Stimulated activated naive CD4-positive, alpha-beta T cell treated with Interleukin-2 at 50 U/mL for 16 hours (primary cell): ENCODE measurements around the gene SDR42E2.
A peak's percentile ranks its signal among the peaks of the same experiment; 100 is the strongest.
"Not testable (repeated sequence)": the region's sequence is repeated elsewhere in the genome, so short reads cannot be mapped to it uniquely, and the experiment has no call there.

Source experiments
- DNase-seq: peaks from one replicate; lab custom pipeline; 2025; lab: John Stamatoyannopoulos, UW

The SDR42E2 gene

GRCh38 chr16:22162656-22163009 is 327 bp downstream of the SDR42E2 start:
- no peak for DNase-seq

- DNase-seq = no peak
Measured at GRCh38 chr16:22163806-22164205, 1.5 kb downstream of the SDR42E2 start.

GRCh38 chr16:22164482-22164881 is 2.2 kb downstream of the SDR42E2 start:
- no peak for DNase-seq

GRCh38 chr16:22165508-22166285 is 3.4 kb downstream of the SDR42E2 start:
- DNase-seq = no peak

- no peak for DNase-seq
Measured at GRCh38 chr16:22171953-22172352, 9.6 kb downstream of the SDR42E2 start.

GRCh38 chr16:22172642-22173041 is 10.3 kb downstream of the SDR42E2 start:
- not testable (repeated sequence) for DNase-seq

- no peak for DNase-seq
Measured at GRCh38 chr16:22174642-22175041, 12.3 kb downstream of the SDR42E2 start.

GRCh38 chr16:22177968-22178930 is 15.9 kb downstream of the SDR42E2 start:
- DNase-seq = no peak

- no peak for DNase-seq
Measured at GRCh38 chr16:22181426-22181825, 19.1 kb downstream of the SDR42E2 start.

- no peak for DNase-seq
Measured at GRCh38 chr16:22181843-22182242, 19.5 kb downstream of the SDR42E2 start.

- DNase-seq = no peak
Measured at GRCh38 chr16:22183335-22183734, 21.0 kb downstream of the SDR42E2 start.

GRCh38 chr16:22183901-22184614 is 21.8 kb downstream of the SDR42E2 start:
- no peak for DNase-seq

GRCh38 chr16:22184615-22184968 is 22.3 kb downstream of the SDR42E2 start:
- no peak for DNase-seq

- DNase-seq = no peak
Measured at GRCh38 chr16:22186517-22186916, 24.2 kb downstream of the SDR42E2 start.

GRCh38 chr16:22188267-22188594 is 25.9 kb downstream of the SDR42E2 start:
- no peak for DNase-seq

- DNase-seq = peak; percentile 58
Measured at GRCh38 chr16:22188595-22189442, 26.5 kb downstream of the SDR42E2 start.

GRCh38 chr16:22189473-22190080 is 27.3 kb downstream of the SDR42E2 start:
- DNase-seq = no peak

GRCh38 chr16:22190081-22190775 is 27.9 kb downstream of the SDR42E2 start:
- DNase-seq = peak; percentile 98

GRCh38 chr16:22190776-22191531 is 28.6 kb downstream of the SDR42E2 start:
- DNase-seq = peak; percentile 99
